H1 (cell line): ENCODE measurements around the gene GCGR. TPM values are rescaled to one million over a fixed set of nuclear protein-coding genes. Genes with fewer than 3 reads are reported as not detected.

ENCODE experiments used
- CTCF ChIA-PET: fragments of 300-600 bp; sonication (Branson Sonifier 250); formaldehyde crosslinking; loops from one replicate; lab custom pipeline; 2021; ENCODE audit not compliant: partially characterized antibody; lab: Charles Lee
- POLR2A ChIA-PET: fragments of 300-600 bp; sonication (Branson Sonifier 250); formaldehyde crosslinking; loops from one replicate; lab custom pipeline; 2021; ENCODE audit warnings: inconsistent platforms; ENCODE audit not compliant: partially characterized antibody; lab: Charles Lee
- DNase-seq, 2 experiments: peaks; one replicate each; pipeline versions ENCODE4 v3.0.0 to v3.0.0-alpha.2; 2010 to 2022; ENCODE audit warnings: low spot score in 2 of 2, low read depth in 1 of 2, mixed read lengths in 1 of 2
- FAIRE-seq: peaks from 2 replicates; lab custom pipeline; 2011; peaks lifted over from hg19 to GRCh38; lab: Jason Lieb, UNC
- H2AFZ ChIP-seq: 2 replicates; pipeline ENCODE4 v1.8.1; 2012; ENCODE audit warnings: low read length, inconsistent platforms
- H2AK5ac ChIP-seq: 2 replicates; pipeline ENCODE4 v1.6.1; 2013; ENCODE audit warnings: low read depth, low read length
- H2BK120ac ChIP-seq: replicated peaks from 2 replicates; pipeline ENCODE3; 2013; ENCODE audit warnings: low read depth, low read length, inconsistent platforms
- H2BK12ac ChIP-seq: 2 replicates; pipeline ENCODE4 v1.6.1; 2013; ENCODE audit warnings: low read depth, low read length
- H2BK15ac ChIP-seq: 2 replicates; pipeline ENCODE4 v1.6.1; 2013; ENCODE audit warnings: low read length
- H2BK20ac ChIP-seq: 2 replicates; pipeline ENCODE4 v1.6.1; 2013; ENCODE audit warnings: low read length
- H2BK5ac ChIP-seq: 2 replicates; pipeline ENCODE4 v1.6.1; 2013; ENCODE audit warnings: low read depth, low read length
- H3K14ac ChIP-seq: 2 replicates; pipeline ENCODE4 v1.6.1; 2013; ENCODE audit warnings: inconsistent platforms; ENCODE audit not compliant: insufficient read length
- H3K18ac ChIP-seq: 2 replicates; pipeline ENCODE4 v1.6.1; 2013; ENCODE audit warnings: low read length; ENCODE audit errors: extremely low read depth
- H3K23ac ChIP-seq: 2 replicates; pipeline ENCODE4 v1.6.1; 2013; ENCODE audit warnings: inconsistent platforms; ENCODE audit not compliant: insufficient read length
- H3K23me2 ChIP-seq: 2 replicates; pipeline ENCODE4 v1.6.1; 2013; ENCODE audit warnings: low read depth, low read length
- H3K27ac ChIP-seq: 2 replicates; pipeline ENCODE4 v1.6.1; 2011; ENCODE audit warnings: low read depth, low read length, inconsistent platforms
- H3K27me3 ChIP-seq, 4 experiments: replicated peaks in 1 of 4; 1 replicate in 1 of 4; 2 replicates in 3 of 4; pipeline versions ENCODE4 v1.6.1 to v1.8.1; 2011 to 2013; ENCODE audit warnings: low read length in 3 of 4, mild to moderate bottlenecking in 3 of 4, inconsistent platforms in 2 of 4, mixed read lengths in 2 of 4, moderate library complexity in 1 of 4; ENCODE audit not compliant: control insufficient read depth in 3 of 4, insufficient read depth in 3 of 4; ENCODE audit errors: extremely low read depth in 1 of 4
- H3K36me3 ChIP-seq, 4 experiments: 2 replicates each; pipeline versions ENCODE4 v1.6.1 to v1.8.1; 2011 to 2013; ENCODE audit warnings: mild to moderate bottlenecking in 4 of 4, low read length in 3 of 4, moderate library complexity in 2 of 4, control low read depth in 1 of 4, inconsistent platforms in 1 of 4; ENCODE audit not compliant: insufficient read depth in 4 of 4, control insufficient read depth in 2 of 4
- H3K4ac ChIP-seq: replicated peaks from 2 replicates; pipeline ENCODE3; 2013; ENCODE audit warnings: low read length, low read depth, mixed read lengths, inconsistent platforms; ENCODE audit not compliant: insufficient read length
- H3K4me1 ChIP-seq, 4 experiments: replicated peaks in 1 of 4; 1 replicate in 1 of 4; 2 replicates in 3 of 4; pipeline versions ENCODE4 v1.6.1 to v1.8.1; 2011 to 2013; ENCODE audit warnings: low read length in 3 of 4, inconsistent platforms in 2 of 4, mixed read lengths in 1 of 4; ENCODE audit not compliant: insufficient read depth in 4 of 4, control insufficient read depth in 3 of 4
- H3K4me2 ChIP-seq, 2 experiments: 2 replicates each; pipeline versions ENCODE4 v1.6.1 to v1.8.1; 2011 to 2013; ENCODE audit warnings: low read depth in 2 of 2, low read length in 2 of 2, control low read depth in 1 of 2, inconsistent platforms in 1 of 2, mild to moderate bottlenecking in 1 of 2; ENCODE audit not compliant: insufficient read depth in 1 of 2
- H3K4me3 ChIP-seq, 4 experiments: fragments of 200-600, 300-600 bp in 1 of 4; sonication (generic), shearing (Covaris generic), sonication (Bioruptor Twin) in 1 of 4; 2 replicates each; pipeline versions ENCODE4 v1.5.1 to v1.8.1; 2011 to 2016; ENCODE audit warnings: low read length in 4 of 4, low read depth in 3 of 4, control low read depth in 2 of 4, inconsistent platforms in 2 of 4, mild to moderate bottlenecking in 2 of 4, mixed read lengths in 1 of 4, moderate library complexity in 1 of 4; ENCODE audit not compliant: insufficient read depth in 2 of 4; ENCODE audit errors: extremely low read depth in 1 of 4
- H3K56ac ChIP-seq: replicated peaks from 2 replicates; pipeline ENCODE3; 2013; ENCODE audit warnings: low read depth, mild to moderate bottlenecking, mixed read lengths, low read length, inconsistent platforms; ENCODE audit not compliant: insufficient read length
- H3K79me1 ChIP-seq: 2 replicates; pipeline ENCODE4 v1.6.1; 2013; ENCODE audit warnings: low read depth, low read length, control low read depth
- H3K79me2 ChIP-seq, 2 experiments: 2 replicates each; pipeline versions ENCODE4 v1.6.1 to v1.8.1; 2012 to 2013; ENCODE audit warnings: low read length in 2 of 2, mild to moderate bottlenecking in 2 of 2, inconsistent platforms in 1 of 2; ENCODE audit not compliant: insufficient read depth in 2 of 2, control insufficient read depth in 1 of 2
- H3K9ac ChIP-seq, 4 experiments: replicated peaks in 1 of 4; 1 replicate in 1 of 4; 2 replicates in 3 of 4; pipeline versions ENCODE4 v1.6.1 to v1.8.1; 2011 to 2013; ENCODE audit warnings: low read depth in 3 of 4, low read length in 3 of 4, control low read depth in 2 of 4, mild to moderate bottlenecking in 2 of 4, moderate library complexity in 2 of 4, inconsistent platforms in 1 of 4; ENCODE audit errors: extremely low read depth in 1 of 4
- H3K9me3 ChIP-seq, 2 experiments: 2 replicates each; pipeline versions ENCODE4 v1.6.1 to v1.8.1; 2012 to 2013; ENCODE audit warnings: mild to moderate bottlenecking in 2 of 2, moderate library complexity in 2 of 2, control low read depth in 1 of 2, inconsistent platforms in 1 of 2, low read depth in 1 of 2, low read length in 1 of 2, mixed read lengths in 1 of 2; ENCODE audit not compliant: insufficient read depth in 2 of 2
- H4K20me1 ChIP-seq, 2 experiments: replicated peaks in 1 of 2; 2 replicates each; pipeline versions ENCODE3 to v1.8.1; 2011 to 2013; ENCODE audit warnings: inconsistent platforms in 2 of 2, low read length in 2 of 2, mild to moderate bottlenecking in 1 of 2; ENCODE audit not compliant: insufficient read depth in 2 of 2, control insufficient read depth in 1 of 2
- H4K5ac ChIP-seq: 2 replicates; pipeline ENCODE4 v1.6.1; 2013; ENCODE audit warnings: low read length, low read depth, mixed read lengths, inconsistent platforms; ENCODE audit not compliant: insufficient read length
- H4K8ac ChIP-seq: 2 replicates; pipeline ENCODE4 v1.8.0; 2013; ENCODE audit warnings: mild to moderate bottlenecking, moderate library complexity, low read length, inconsistent platforms; ENCODE audit not compliant: insufficient read depth; ENCODE audit errors: extremely low read depth
- H4K91ac ChIP-seq: replicated peaks from 2 replicates; pipeline ENCODE3; 2013; ENCODE audit warnings: low read length, mixed read lengths, inconsistent platforms; ENCODE audit not compliant: insufficient read length
- JUND ChIP-seq: IDR thresholded peaks from 2 replicates; pipeline ENCODE4 v1.6.1; 2011; ENCODE audit warnings: mild to moderate bottlenecking, improper control_type of control experiment, low read length
- PHF8 ChIP-seq: fragments of 200-600 bp; sonication (generic); conservative IDR thresholded peaks from 2 replicates; pipeline ENCODE4 v1.7.1; 2012; ENCODE audit warnings: low read depth, mild to moderate bottlenecking, inconsistent platforms, low read length, moderate library complexity
- WGBS, 2 experiments: shearing (Covaris generic) in 1 of 2; methylation state at CpG; one replicate each; pipeline versions ENCODE4 v1.1.6 to v1.1.7; 2013 to 2015; ENCODE audit warnings: low lambda C conversion rate in 2 of 2, mixed read lengths in 2 of 2, inconsistent platforms in 1 of 2, low coverage in 1 of 2, missing lambda C conversion rate in 1 of 2; ENCODE audit not compliant: insufficient replicate concordance in 2 of 2, insufficient coverage in 1 of 2, insufficient read length in 1 of 2; ENCODE audit errors: extremely low coverage in 1 of 2, missing lambda C conversion rate in 1 of 2; 5-methylcytosine and 5-hydroxymethylcytosine counted together
- polyA plus RNA-seq, 7 experiments: library from polyadenylated mRNA; depleted of rRNA in 3 of 7; stranded (reverse) in 5 of 7; unstranded in 2 of 7; fragments of >200 nt in 5 of 7; fragments of 200-250 nt in 2 of 7; gene quantifications; 1 replicate in 5 of 7; 2 replicates in 1 of 7; 4 replicates in 1 of 7; pipeline versions ENCODE4 v1.2.1 to v1.2.3, GENCODE V29; 2011 to 2013; ENCODE audit warnings: missing spikeins in 2 of 7, mixed read lengths in 2 of 7
- total RNA-seq: library from RNA; stranded (reverse); fragmentation: NEBNext Ultra II Directional; extraction: Animal tissue kit (Norgen Biotek cat#: 25700); gene quantifications from 2 replicates; pipeline ENCODE4 v1.2.1, GENCODE V29; 2021

The GCGR gene
- total and polyA plus RNA-seq, 2 of the 8 experiments (the other 6 are each of a cell fraction or from before 2014, with no cell fraction given), result 0.44 to 0.56 TPM

DNA sequence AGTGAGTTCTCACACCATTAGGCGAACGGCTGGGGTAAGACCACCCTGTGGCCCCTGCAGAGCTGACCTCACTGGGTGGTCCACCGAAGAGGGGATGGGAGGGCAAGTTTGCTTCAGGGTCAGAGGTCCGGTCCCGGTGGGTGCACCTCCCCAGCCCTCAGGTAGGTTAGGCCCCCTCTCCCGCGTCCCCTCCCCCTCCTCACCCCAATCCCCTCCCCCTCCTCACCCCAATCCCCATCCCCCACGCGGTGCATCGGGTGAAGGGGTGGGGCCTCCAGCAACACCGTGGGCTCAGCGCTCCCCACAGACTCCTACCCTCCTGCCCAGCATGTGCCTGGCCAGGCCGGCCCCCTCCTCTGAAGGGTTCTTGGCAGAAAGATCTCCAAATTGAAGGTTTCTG, 15.8 kb downstream of the GCGR start:
- Histone ChIP-seq H3K23me2 (no peaks in the 10 kb centered on the region), H3K9ac (no peak overlapping the region), H4K20me1 (peaks cover 3% of the 10 kb centered on the region in 2 experiments), H3K79me2 (no peaks in the 10 kb centered on the region), H2AFZ (no peak overlapping the region), H4K5ac (no peak overlapping the region), H4K91ac (no peak overlapping the region), H3K27me3 (no peaks in the 10 kb centered on the region), H2BK12ac (0 out of 2 replicates have a peak overlapping the region, but pooled peaks have one; percentile 12), H3K4ac (no peak overlapping the region), H3K4me2 (peak overlapping the region in 1 of 2 experiments; percentile 42; a peak in 1 of 4 replicates), H3K56ac (no peak overlapping the region), H3K14ac (no peak overlapping the region), H4K8ac (0 out of 2 replicates have a peak overlapping the region, but pooled peaks have one; percentile 57), H3K79me1 (0 out of 2 replicates have a peak, but pooled peaks cover 2% of the 10 kb centered on the region), H3K4me3 (0 out of 8 replicates have a peak overlapping the region, but pooled peaks of 1 of the 4 experiments have one; percentile 19), H2BK120ac (no peak overlapping the region), H3K27ac (no peak overlapping the region; the same call in 1 of the 2 replicates), H3K9me3 (no peaks in the 10 kb centered on the region), H3K4me1 (peaks cover 0 to 7% (median 3%) of the 10 kb centered on the region in 4 experiments; a peak in 4 of 7 replicates), H2AK5ac (no peak overlapping the region), H2BK20ac (no peak overlapping the region), H3K23ac (no peak overlapping the region), H3K18ac (no peak overlapping the region), H2BK15ac (0 out of 2 replicates have a peak overlapping the region, but pooled peaks have one; percentile 23), H3K36me3 (no peaks in the 10 kb centered on the region), H2BK5ac (no peak overlapping the region)
- TF ChIP-seq JUND (no peak), PHF8 (no peak)
- FAIRE-seq (no peak), DNase-seq (no peak)
- ChIA-PET POLR2A (interaction anchor here (0.6 to 2.3 kb wide), 12 partner anchors 9 to 279 kb away, joined by 3 to 8 read pairs (median 4); partner anchors contain the start of gene MCRIP1), CTCF (interaction anchor here (0.6 to 2.5 kb wide), 8 partner anchors 9 to 115 kb away, joined by 3 to 10 read pairs (median 4); no protein-coding TSS in a partner anchor)
- 75% methylated on average over 1 of the region's 13 CpGs; no CpG with 5 or more reads in 1 of the 2 experiments for WGBS, 2 experiments
